GM19025 (cell line): Measurements from ENCODE around the gene FCHSD2.
"Not testable (repeated sequence)": the region's sequence is repeated elsewhere in the genome, so short reads cannot be mapped to it uniquely, and the experiment has no call there.

Source experiments
- ATAC-seq: cut with Tn5 transposase; IDR thresholded peaks from one replicate; pipeline ENCODE4 v1.9.1; 2021; ENCODE audit warnings: mild to moderate bottlenecking, low read depth, moderate library complexity; ENCODE audit not compliant: unreplicated experiment

The FCHSD2 gene

DNA sequence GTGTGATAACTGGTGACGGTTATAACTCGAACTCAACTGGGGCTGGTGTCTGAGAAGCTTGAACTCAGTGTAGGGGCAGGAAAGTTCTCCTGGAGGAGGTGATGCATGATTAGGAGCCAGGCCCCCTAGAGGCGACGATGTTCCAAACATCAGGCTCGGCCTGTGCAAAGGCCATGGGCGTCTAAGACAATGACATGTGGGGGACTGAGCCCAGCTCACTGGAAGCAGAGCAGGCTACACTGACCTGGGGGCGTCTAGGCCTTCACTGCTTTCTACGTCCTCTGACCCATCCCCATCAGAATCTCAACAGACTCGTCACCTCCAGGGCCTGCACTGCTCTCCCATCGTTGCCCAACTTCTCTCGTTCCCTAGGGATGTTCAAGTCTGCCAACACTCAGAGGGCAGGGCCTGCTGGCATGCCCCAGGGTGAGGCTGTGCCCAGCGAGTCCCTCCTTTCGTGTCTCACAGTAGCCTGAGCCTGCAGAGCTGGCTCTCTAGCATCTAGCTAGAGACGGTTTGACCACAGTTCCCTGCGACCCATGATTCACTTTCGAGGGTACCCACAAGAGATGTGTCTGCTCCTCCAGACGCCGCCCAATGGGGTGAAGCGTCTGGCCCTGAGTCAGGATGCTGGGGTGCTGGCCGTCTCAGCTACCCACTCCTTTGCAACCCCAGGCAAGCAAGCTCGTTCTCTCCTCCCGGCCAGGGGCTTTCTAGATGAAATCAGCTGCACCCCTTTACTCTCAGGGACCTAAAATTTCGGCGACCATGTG is 329.0 kb downstream of the FCHSD2 start:
- ATAC-seq, result peak; percentile 26

DNA sequence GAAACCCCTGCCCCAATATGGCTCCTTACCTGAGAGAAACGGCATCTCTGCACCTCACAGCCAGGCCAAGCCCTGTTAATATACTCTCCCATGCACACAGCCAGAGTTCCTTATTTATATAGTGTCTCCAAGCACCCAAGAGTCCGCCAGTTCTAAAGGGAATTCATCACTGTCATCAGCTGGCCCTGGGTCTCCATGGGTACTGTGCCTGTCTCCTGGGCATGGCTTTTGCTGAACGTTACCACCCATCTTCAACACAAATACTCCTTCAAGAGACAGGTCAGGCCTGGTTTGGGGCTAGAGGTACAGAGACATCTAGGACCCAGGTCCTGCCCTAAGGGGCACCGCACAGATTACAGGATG is 329.5 kb downstream of the FCHSD2 start:
- no peak for ATAC-seq

DNA sequence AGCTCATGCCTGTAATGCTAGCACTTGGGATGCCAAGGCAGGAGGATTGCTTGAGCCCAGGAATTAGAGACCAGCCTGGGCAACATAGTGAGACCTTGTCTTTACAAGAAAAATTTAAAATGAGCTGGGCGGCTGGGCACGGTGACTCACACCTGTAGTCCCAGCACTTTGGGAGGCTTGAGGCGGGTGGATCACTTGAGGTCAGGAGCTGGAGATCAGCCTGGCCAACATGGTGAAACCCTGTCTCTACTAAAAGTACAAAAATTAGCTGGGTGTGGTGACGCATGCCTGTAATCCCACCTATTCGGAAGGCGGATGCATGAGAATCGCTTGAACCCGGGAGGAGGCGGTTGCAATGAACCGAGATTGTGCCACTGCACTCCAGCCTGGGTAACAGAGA is 330.4 kb downstream of the FCHSD2 start:
- ATAC-seq, result not testable (repeated sequence)

DNA sequence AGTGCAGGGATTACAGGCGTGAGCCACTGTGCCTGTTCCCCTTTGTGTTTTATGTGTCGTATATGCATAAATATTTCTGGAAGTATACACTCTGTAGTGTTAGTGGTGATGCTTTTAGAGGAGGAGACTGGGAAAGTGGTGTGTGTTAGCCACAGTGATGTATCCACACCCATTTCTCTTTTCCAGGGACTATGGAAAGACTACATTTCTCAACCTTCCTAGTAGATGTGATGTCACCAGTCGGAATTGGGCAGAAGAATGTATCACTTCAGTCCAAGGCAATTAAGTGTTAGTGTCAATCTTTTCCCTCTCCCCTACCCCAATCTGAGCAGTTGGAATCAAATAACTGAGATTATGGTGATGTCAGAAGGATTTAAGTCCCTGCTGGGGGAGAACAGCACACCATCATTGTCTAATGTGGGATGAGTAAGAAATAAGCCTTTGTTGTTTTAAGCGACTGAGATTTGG is 333.8 kb downstream of the FCHSD2 start:
- no peak for ATAC-seq

DNA sequence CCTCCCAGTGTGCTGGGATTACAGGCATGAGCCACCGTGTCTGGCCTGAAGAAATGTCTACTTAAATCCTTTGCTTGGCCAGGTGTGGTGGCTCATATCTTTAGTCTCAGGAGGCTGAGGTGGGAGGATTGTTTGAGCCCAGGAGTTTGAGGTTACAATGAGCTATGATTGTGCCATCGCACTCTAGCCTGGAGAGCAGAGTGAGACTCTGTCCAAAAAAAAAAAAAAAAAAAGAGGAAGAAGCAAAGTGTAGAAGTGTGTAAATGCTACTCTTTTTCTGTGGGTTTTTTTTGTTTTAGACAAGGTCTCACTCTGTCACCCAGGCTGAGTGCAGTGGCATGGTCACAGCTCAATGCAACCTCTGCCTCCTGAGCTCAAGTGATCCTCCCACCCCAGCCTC is 334.3 kb downstream of the FCHSD2 start:
- no peak for ATAC-seq

DNA sequence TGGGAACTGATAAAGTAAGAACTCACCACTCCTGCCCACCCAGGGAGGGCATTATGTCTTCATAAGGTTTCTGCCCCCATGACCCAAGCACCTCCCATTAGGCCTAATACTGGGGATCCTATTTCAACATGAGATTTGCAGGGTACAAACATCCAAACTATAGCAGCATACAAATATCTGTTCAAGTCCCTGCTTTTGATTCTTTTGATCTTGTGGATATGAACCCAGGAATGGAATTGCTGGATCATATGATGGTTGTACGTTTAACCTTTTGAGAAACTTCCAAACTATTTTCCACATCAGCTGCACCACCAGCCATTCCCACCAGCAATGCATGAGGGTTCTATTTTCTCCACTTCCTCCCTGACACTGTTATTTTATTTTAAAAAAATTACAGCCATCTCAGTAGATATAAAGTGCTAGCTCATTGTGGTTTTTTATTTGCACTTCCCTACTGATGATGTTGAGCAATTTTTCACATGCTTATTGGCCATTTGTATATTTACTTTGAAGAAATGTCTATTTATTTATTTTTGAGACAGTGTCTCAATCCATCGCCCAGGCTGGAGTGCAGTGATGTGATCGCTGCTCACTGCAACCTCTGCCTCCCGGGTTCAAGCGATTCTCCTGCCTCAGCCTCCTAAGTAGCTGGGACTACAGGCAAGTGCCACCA is 335.0 kb downstream of the FCHSD2 start:
- ATAC-seq, result no peak

DNA sequence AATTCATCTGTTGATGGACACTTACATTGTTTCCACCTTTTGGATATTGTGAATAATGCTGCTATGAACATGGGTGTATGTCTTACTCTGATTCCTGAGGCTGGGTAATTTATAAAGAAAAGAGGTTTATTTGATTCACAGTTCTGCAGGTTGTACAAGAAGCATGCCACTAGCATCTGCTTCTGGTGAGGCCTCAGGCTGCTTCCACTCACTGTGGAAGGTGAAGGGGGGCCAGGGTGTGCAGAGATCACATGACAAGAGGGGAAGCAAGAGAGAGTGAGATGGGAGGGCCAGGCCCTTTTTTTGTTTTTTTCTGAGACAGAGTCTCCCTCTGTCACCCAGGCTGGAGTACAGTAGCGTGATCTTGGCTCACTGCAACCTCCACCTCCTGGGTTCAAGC is 335.7 kb downstream of the FCHSD2 start:
- ATAC-seq, result not testable (repeated sequence)

DNA sequence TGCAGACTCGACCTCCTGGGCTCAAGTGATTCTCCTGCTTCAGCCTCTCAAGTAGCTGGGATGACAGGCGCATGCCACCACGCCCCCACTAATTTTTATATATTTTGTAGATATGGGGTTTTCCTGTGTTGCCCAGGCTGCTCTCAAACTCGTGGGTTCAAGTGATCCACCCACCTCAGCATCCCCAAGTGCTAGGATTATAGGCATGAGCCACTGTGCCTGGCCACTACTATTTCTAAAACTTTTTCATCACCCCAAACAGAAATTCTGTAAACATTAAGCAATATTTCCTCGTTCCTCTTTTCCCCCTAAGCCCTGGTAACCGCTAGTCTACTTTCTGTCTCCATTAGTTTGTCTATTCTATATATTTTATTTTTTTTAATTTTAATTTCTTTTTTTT is 336.9 kb downstream of the FCHSD2 start:
- no peak for ATAC-seq

DNA sequence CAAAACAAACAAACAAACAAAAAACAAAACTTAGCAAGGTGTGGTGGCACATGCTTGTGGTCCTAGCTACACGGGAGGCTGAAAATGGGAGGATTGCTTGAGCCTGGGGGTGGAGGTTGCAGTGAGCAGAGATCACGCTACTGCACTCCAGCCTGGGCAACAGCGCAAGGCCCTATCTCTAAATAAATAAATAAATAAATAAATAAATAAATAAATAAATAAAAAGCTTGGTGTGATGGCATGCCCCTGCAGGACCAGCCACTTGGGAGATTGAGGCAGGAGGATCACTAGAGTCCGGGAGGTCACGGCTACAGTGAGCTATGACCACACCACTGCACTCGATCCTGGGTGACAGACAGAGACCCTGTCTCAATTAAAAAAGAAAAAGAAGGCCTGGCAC is 339.3 kb downstream of the FCHSD2 start:
- no peak for ATAC-seq

DNA sequence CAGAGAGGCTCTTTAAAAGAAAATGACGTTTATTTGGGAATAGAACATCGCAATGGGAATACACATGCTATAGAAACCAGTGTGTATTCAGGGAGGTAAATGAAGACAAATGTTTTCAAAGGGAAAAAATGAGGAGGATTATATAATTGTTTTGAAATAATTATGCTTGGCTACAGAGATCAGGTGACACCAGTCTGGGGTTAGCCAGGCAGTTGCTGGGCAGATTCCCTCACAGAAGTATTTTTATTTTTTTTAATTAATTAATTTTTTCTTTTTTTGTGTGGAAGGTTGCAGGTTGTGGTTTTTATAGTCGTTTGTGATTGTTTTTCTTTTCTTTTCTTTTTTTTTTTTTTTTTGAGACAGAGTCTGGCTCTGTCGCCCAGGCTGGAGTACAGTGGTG is 342.7 kb downstream of the FCHSD2 start:
- ATAC-seq, result no peak

DNA sequence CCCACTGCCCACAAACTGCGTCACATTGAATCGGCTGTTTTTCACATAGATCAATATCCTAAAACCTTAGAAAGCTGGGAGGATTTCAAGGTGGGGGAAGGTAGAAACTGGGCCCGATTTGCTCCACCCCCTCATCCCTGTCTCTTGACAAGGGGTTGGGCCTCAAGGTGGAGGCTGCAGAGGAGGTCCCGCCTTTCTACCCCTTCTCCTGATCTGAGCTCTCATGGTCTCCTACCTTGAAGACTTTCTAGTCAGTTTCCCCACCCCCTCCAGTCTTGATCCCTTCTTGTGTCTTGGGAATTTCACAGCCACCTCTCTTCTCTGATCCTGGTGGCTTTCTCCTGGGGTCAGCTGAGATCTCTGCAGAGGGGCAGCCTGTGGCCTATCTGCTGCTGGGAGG is 343.8 kb downstream of the FCHSD2 start:
- no peak for ATAC-seq

DNA sequence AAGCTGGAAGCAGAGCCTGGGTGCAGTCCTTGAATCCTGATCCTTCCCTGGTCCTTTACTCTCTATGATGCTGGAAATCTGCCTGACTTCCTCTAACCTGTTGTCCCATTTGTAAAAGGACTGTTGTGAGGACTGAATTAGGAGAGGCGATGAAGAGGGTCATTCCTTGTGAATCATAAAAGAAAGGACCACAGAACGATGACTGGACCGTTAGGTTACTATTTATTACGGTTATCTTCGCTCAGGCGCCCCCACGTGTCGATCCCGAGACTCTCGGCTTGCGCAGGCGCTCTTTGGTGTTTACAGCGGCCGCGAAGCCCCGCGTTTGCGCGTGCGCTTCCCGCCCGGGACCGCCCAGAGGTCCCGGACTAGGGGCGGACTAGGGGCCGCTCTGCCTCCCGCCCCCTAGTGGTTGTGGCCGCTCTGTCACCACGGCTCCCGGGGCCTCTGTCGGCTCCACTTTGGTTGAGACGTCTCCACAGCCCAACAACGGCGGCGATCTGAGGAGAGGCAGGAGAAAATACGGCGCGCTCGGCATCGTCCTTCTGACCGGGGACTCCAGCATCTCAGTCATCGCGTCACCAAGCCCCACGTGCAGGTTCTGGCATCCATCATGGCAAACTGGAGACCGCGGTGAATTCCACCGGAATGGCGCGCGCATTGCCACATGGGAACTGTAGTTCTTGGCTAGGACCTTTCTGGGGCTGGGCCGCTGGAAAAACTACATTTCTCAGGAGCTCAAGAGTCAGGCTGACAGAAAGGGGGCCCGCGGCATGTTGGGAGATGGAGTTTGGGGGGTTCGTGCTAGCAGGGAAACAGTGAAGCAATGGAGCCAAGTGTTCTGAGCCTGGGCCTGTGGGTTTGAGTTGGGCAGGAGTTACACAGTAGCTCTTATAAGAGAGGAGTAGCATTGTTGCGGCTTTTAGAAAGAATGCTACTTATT is 348.4 kb downstream of the FCHSD2 start, which contains the start of gene STARD10:
STARD10 (minus strand) TSS at position 623 of the 943 bp plus-strand sequence. CDS start 12,866 bp downstream, outside the sequence.
- peak; percentile 89 for ATAC-seq

DNA sequence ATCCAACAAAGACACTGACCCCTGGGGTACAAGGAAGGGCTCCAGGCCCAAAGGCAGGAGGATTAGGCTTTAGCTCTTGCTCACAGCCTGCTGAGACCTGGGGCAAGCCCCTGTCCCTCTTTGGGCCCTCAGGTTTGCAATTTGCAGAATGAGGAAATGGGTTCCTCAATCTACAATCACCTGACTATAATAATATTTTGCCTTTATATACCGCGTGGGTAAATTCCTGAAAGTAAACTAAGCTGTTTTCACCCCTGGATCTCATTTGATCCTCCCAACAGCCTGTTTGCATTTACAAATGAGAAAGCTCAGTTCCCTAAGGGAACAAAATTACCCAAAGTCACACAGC is 349.1 kb downstream of the FCHSD2 start:
- no peak for ATAC-seq

DNA sequence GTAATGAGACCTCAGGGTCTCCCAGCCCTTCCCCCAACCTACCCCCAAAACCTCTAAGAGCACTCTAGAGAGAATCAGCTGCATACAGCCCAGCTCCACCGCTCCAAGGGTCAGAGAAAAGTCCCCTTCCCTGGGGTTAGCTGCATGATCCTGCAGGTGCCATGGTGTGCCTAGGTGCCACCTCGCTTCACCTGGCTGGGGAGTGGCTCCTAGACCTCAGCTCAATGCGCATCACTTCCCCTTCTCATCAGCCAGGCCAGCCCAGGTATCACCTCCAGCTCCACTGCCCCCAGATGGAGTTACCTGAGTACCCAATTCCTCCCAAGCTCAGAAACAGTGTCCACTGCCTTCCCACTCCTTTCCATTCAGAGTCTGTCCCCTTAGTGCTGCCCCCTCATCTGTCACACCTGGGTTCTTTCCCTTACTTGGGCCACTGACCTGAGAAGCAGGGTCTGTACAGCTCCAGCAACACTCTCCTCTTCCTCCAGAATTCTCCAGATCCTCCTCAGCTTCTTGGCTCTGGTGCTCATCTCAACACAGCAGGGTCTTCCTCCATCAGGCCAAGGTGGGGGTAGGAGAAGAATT is 349.6 kb downstream of the FCHSD2 start:
- no peak for ATAC-seq

DNA sequence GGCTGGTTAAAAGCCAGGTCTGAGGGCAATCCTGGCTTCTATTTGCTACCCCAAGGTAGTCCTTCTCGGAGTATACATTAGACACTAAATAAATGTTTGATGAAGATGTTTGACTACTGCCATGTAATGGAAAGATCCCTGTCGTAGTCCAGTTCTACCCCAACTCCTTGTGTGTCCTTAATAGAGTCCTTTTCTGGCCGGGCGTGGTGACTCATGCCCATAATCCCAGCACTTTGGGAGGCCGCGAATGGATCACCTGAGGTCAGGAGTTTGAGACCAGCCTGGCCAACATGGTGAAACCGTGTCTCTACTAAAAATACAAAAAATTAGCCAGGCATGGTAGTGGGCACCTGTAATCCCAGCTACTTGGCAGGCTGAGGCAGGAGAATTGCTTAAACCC is 350.9 kb downstream of the FCHSD2 start:
- ATAC-seq, result not testable (repeated sequence)

DNA sequence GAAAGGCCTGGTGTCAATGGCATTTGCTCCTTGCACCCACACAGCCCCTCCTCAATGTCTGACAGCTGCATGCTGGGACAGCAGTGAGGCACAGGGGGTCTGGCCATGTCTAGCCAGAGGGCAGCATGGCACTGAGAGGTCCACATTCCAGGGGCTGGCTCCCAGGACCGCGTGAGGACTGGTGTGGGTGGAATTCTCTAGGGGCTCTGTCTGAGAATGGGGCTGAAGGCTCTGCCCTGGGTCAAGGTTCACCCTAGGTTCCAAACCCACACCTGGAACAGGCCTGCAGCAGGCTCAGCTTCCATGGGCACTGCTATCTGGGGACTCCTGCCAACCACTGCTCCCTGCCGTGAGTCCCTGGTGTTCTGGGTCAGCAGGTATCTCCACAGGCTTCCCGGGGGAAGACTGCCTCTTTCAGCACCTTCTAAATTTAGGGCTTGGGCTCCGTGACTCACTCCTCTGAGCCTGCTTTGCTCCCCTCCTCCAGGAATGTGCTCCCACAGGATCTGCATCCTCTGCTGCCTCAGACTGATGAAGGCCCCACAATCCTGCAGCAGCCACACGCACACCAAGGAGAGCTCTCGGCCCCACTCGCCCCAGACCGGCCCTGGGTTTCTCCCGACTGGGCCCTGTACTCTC is 352.5 kb downstream of the FCHSD2 start:
- no peak for ATAC-seq

DNA sequence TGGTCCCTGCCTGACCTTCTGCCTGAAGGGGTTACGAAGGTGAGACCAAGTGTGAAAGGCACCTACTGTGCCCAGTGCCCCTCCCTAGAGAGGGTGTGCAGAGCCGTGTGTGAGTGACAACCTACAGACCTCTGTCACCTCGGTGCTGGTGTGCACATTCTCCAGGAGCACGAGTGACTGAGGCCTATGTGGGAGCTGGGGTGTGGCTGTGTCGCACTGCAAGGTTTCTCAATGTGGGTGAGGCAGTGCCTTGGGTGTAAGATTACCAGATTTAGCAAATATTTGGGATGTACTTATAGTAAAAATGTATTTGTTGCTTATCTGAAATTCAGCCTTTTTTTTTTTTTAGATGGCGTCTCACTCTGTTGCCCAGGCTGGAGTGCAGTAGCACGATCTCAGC is 353.9 kb downstream of the FCHSD2 start:
- ATAC-seq, result no peak

DNA sequence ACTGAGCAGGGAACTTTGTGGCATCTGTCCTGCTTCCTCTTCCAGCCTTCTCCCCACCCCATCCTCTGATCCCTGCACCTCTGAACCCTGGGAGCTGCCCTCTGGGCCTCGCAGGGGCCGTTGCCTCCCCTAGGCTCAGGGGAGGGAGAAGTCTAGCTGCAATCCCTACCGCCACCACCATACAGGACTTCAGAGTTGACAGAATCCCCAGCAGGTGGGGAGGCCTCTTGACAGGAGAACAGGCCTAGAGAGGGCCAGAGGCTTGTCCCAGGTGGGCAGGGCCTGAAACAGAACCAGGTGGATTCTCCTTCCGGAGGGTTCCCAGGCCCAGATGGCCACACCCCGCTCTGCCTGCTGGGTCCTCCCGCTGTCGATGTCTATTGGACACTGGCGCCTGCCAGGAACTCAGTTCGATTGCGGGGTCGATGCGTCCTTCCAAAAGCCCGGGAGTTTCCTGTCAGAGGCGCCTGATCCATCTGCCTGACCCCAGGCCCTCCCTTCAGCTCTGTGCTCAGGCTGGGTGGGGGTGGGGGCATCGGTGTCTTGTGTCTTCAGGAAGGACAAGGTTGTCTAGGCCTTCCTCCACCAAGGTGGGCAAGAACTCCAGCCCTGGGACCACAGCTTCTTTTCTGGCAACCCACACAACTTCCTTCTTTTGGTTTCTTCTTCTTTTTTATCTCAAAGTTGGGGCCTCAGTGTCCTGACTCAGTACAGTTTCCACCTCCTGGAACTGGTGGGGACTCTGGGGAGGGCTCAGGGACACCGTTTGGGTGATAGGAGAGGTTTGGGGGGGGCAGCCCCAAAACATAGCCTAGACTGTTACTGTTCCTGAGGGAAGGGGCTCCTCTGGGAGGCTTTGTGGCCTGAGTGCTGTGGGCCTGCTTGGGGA is 354.7 kb downstream of the FCHSD2 start:
- ATAC-seq, result no peak
